HepG2 (cell line): Measurements from ENCODE around the gene ANKLE1.

ENCODE experiments used
- CENPT ChIP-seq: sonication (generic); formaldehyde crosslinking; IDR thresholded peaks from 2 replicates; pipeline ENCODE4 v1.8.0; 2022; ENCODE audit warnings: low read depth, mild to moderate bottlenecking, moderate library complexity, missing genetic modification reagents
- MXD4 ChIP-seq: IDR thresholded peaks from 2 replicates; pipeline ENCODE4 v1.6.1; 2016; ENCODE audit warnings: mild to moderate bottlenecking, missing biosample characterization, missing genetic modification reagents
- ZFP41 ChIP-seq: sonication (generic); formaldehyde crosslinking; IDR thresholded peaks from 2 replicates; pipeline ENCODE4 v1.4.0; 2020; ENCODE audit warnings: mild to moderate bottlenecking, missing genetic modification reagents, borderline replicate concordance
- ZNF557 ChIP-seq: sonication (generic); formaldehyde crosslinking; IDR thresholded peaks from 2 replicates; pipeline ENCODE4 v1.4.0; 2020; ENCODE audit warnings: missing genetic modification reagents
- TF ChIP-seq, protein P1 (sequence below): sonication (generic); formaldehyde crosslinking; IDR thresholded peaks from 2 replicates; pipeline ENCODE4 v1.5.0; 2020; ENCODE audit warnings: mild to moderate bottlenecking, missing genetic modification reagents, moderate library complexity
- TF ChIP-seq, protein P2 (sequence below): sonication (generic); formaldehyde crosslinking; IDR thresholded peaks from 2 replicates; pipeline ENCODE4 v1.4.0; 2020; ENCODE audit warnings: missing genetic modification reagents
- TF ChIP-seq, protein P3 (sequence below), 2 experiments: IDR thresholded peaks; 2 replicates each; pipeline ENCODE4 v1.6.1; 2011 to 2012; ENCODE audit warnings: low read length in 2 of 2, borderline replicate concordance in 1 of 2, low read depth in 1 of 2, mild to moderate bottlenecking in 1 of 2, moderate library complexity in 1 of 2
- TF ChIP-seq, protein P4 (sequence below): sonication (generic); formaldehyde crosslinking; IDR thresholded peaks from 2 replicates; pipeline ENCODE4 v1.8.1; 2022; ENCODE audit warnings: low read depth, mild to moderate bottlenecking, missing genetic modification reagents

DNA sequence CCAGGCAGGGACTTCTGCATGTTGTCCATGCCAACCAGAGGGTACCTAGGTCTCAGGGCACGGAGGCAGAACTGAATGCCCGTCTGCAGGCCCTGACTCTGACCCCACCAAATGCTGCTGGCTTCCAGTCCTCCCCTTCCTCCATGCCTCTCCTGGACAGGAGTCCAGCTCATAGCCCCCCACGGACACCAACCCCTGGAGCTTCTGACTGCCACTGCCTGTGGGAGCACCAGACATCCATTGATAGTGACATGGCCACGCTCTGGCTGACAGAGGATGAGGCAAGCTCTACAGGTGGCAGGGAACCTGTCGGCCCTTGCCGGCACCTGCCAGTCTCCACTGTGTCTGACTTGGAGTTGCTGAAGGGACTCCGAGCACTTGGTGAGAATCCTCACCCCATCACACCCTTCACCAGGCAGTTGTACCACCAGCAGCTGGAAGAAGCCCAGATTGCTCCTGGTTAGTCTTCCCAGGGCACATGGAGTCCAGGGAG, 1.8 kb downstream of the ANKLE1 start:
- TF ChIP-seq, protein P1, sequence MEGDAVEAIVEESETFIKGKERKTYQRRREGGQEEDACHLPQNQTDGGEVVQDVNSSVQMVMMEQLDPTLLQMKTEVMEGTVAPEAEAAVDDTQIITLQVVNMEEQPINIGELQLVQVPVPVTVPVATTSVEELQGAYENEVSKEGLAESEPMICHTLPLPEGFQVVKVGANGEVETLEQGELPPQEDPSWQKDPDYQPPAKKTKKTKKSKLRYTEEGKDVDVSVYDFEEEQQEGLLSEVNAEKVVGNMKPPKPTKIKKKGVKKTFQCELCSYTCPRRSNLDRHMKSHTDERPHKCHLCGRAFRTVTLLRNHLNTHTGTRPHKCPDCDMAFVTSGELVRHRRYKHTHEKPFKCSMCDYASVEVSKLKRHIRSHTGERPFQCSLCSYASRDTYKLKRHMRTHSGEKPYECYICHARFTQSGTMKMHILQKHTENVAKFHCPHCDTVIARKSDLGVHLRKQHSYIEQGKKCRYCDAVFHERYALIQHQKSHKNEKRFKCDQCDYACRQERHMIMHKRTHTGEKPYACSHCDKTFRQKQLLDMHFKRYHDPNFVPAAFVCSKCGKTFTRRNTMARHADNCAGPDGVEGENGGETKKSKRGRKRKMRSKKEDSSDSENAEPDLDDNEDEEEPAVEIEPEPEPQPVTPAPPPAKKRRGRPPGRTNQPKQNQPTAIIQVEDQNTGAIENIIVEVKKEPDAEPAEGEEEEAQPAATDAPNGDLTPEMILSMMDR (CRISPR knock-in tag) = no peak
- TF ChIP-seq, protein P2, sequence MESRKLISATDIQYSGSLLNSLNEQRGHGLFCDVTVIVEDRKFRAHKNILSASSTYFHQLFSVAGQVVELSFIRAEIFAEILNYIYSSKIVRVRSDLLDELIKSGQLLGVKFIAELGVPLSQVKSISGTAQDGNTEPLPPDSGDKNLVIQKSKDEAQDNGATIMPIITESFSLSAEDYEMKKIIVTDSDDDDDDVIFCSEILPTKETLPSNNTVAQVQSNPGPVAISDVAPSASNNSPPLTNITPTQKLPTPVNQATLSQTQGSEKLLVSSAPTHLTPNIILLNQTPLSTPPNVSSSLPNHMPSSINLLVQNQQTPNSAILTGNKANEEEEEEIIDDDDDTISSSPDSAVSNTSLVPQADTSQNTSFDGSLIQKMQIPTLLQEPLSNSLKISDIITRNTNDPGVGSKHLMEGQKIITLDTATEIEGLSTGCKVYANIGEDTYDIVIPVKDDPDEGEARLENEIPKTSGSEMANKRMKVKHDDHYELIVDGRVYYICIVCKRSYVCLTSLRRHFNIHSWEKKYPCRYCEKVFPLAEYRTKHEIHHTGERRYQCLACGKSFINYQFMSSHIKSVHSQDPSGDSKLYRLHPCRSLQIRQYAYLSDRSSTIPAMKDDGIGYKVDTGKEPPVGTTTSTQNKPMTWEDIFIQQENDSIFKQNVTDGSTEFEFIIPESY (CRISPR knock-in tag) = no peak
- TF ChIP-seq ZFP41 (CRISPR knock-in tag) (no peak), ZNF557 (CRISPR knock-in tag) (no peak), MXD4 (CRISPR knock-in tag) (no peak), CENPT (CRISPR knock-in tag) (no peak)
- TF ChIP-seq, protein P3, sequence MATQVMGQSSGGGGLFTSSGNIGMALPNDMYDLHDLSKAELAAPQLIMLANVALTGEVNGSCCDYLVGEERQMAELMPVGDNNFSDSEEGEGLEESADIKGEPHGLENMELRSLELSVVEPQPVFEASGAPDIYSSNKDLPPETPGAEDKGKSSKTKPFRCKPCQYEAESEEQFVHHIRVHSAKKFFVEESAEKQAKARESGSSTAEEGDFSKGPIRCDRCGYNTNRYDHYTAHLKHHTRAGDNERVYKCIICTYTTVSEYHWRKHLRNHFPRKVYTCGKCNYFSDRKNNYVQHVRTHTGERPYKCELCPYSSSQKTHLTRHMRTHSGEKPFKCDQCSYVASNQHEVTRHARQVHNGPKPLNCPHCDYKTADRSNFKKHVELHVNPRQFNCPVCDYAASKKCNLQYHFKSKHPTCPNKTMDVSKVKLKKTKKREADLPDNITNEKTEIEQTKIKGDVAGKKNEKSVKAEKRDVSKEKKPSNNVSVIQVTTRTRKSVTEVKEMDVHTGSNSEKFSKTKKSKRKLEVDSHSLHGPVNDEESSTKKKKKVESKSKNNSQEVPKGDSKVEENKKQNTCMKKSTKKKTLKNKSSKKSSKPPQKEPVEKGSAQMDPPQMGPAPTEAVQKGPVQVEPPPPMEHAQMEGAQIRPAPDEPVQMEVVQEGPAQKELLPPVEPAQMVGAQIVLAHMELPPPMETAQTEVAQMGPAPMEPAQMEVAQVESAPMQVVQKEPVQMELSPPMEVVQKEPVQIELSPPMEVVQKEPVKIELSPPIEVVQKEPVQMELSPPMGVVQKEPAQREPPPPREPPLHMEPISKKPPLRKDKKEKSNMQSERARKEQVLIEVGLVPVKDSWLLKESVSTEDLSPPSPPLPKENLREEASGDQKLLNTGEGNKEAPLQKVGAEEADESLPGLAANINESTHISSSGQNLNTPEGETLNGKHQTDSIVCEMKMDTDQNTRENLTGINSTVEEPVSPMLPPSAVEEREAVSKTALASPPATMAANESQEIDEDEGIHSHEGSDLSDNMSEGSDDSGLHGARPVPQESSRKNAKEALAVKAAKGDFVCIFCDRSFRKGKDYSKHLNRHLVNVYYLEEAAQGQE (IDR thresholded peaks at IDR 0.05; ENCODE audit: borderline replicate concordance in 1 of 2, low read depth in 1 of 2, low read length in 2 of 2) = no peak
- TF ChIP-seq, protein P4, sequence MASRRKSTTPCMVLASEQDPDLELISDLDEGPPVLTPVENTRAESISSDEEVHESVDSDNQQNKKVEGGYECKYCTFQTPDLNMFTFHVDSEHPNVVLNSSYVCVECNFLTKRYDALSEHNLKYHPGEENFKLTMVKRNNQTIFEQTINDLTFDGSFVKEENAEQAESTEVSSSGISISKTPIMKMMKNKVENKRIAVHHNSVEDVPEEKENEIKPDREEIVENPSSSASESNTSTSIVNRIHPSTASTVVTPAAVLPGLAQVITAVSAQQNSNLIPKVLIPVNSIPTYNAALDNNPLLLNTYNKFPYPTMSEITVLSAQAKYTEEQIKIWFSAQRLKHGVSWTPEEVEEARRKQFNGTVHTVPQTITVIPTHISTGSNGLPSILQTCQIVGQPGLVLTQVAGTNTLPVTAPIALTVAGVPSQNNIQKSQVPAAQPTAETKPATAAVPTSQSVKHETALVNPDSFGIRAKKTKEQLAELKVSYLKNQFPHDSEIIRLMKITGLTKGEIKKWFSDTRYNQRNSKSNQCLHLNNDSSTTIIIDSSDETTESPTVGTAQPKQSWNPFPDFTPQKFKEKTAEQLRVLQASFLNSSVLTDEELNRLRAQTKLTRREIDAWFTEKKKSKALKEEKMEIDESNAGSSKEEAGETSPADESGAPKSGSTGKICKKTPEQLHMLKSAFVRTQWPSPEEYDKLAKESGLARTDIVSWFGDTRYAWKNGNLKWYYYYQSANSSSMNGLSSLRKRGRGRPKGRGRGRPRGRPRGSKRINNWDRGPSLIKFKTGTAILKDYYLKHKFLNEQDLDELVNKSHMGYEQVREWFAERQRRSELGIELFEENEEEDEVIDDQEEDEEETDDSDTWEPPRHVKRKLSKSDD = no peak
